GM12891 (cell line): ENCODE results near the gene DHRS4.

Source experiments
- POLR2A ChIP-seq: IDR thresholded peaks from 2 replicates; pipeline ENCODE4 v1.6.1; 2011; ENCODE audit warnings: low read depth, low read length, control low read depth
- POLR2AphosphoS5 ChIP-seq: IDR thresholded peaks from 2 replicates; pipeline ENCODE4 v1.6.1; 2011; ENCODE audit warnings: low read depth, low read length, control low read depth
- SPI1 ChIP-seq: IDR thresholded peaks from 2 replicates; pipeline ENCODE4 v1.6.1; 2011; ENCODE audit warnings: low read depth, low read length, control low read depth

DNA sequence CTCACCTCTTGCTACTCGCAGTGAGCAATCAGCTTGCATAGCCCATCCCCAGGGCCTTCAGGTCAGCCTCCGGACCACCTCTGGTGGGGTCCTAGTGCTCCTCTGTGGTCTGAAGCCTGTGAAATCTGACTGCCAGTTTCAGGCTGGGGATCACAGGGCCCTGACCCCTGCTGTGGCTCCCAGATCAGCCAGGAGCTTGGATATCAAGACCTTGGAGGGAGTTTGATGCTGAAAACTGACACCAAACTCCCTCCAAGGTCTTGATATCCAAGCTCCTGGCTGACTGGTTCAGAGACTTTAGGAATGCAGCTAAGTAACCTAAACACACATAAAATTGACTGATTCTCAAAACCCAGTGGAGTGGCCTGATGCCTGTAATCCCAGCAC lies 19.8 kb upstream of the DHRS4 start:
- no peak for TF ChIP-seq POLR2A
- TF ChIP-seq POLR2AphosphoS5 = no peak
- no peak for TF ChIP-seq SPI1
